ENCODE results near the gene RILPL1. TPM values are rescaled to one million over a fixed set of nuclear protein-coding genes. Genes with fewer than 3 reads are reported as not detected.

The RILPL1 gene
- total and polyA plus RNA-seq, 4 donors, result 4.6 to 33.3 (median 26.4) TPM

GRCh38 chr12:123421314-123421713 lies 112.2 kb downstream of the RILPL1 start:
- no CpG with 5 or more reads among the region's 2 CpGs for WGBS (ENCODE audit: insufficient coverage)
- no peak overlapping the region for H3K27ac ChIP-seq (ENCODE audit: low read depth, low read length)
- no peaks in the 10 kb centered on the region for H3K9me3 ChIP-seq (ENCODE audit: control insufficient read depth, insufficient read depth, low read length)
- H3K36me3 ChIP-seq (ENCODE audit: control insufficient read depth, insufficient read depth, low read length), result peaks cover 15% of the 10 kb centered on the region
- no peaks in the 10 kb centered on the region for H3K4me1 ChIP-seq (ENCODE audit: control insufficient read depth, insufficient read depth, low read length)
- DNase-seq (ENCODE audit: low read depth in 4 of 6, low spot score in 6 of 6), result no peak
- H3K4me3 ChIP-seq (ENCODE audit: low read depth, low read length), result no peak overlapping the region
- no peaks in the 10 kb centered on the region for H3K27me3 ChIP-seq (ENCODE audit: control insufficient read depth, insufficient read depth, low read length)

Small RNA genes lying within 50 kb of the gene (small RNA-seq; reads per million reads assigned to genes)
- not detected for gene AC145423.2 (ENCODE audit: low replicate concordance)
- not detected for gene MIR3908 (ENCODE audit: low replicate concordance)

Other genes starting within 250 kb of the RILPL1 start
- gene SBNO1, start 168.9 kb downstream of the RILPL1 start, total RNA-seq, result 10 to 100 TPM; 25.3 to 28.0 TPM
- 10 to 100 TPM; 15.0 to 21.6 TPM for gene SBNO1, start 168.9 kb downstream of the RILPL1 start, polyA plus RNA-seq (ENCODE audit: insufficient read length in 2 of 2)
- 10 to 100 TPM; 28.0 to 41.2 TPM for gene KMT5A, start 149.6 kb downstream of the RILPL1 start, total RNA-seq
- gene KMT5A, start 149.6 kb downstream of the RILPL1 start, polyA plus RNA-seq (ENCODE audit: insufficient read length in 2 of 2), result 10 to 100 TPM; 41.3 to 41.9 TPM
- 1 to 10 TPM; 1.7 to 2.9 TPM for gene RILPL2, start 97.0 kb downstream of the RILPL1 start, total RNA-seq
- gene RILPL2, start 97.0 kb downstream of the RILPL1 start, polyA plus RNA-seq (ENCODE audit: insufficient read length in 2 of 2), result 1 to 10 TPM; 2.0 to 2.4 TPM
- gene SNRNP35, start 75.6 kb downstream of the RILPL1 start, total RNA-seq, result 10 to 100 TPM; 15.3 to 35.5 TPM
- gene SNRNP35, start 75.6 kb downstream of the RILPL1 start, polyA plus RNA-seq (ENCODE audit: insufficient read length in 2 of 2), result 10 to 100 TPM; 39.0 to 46.4 TPM
- 100 to 1,000 TPM; 153 to 232 TPM for gene TMED2, start 50.8 kb upstream of the RILPL1 start, total RNA-seq
- gene TMED2, start 50.8 kb upstream of the RILPL1 start, polyA plus RNA-seq (ENCODE audit: insufficient read length in 2 of 2), result 100 to 1,000 TPM; 120 to 126 TPM
- 10 to 100 TPM; 19.5 to 32.3 TPM for gene DDX55, start 68.4 kb upstream of the RILPL1 start, total RNA-seq
- 10 to 100 TPM; 24.8 to 35.2 TPM for gene DDX55, start 68.4 kb upstream of the RILPL1 start, polyA plus RNA-seq (ENCODE audit: insufficient read length in 2 of 2)
- 10 to 100 TPM; 24.5 to 40.2 TPM for gene EIF2B1, start 100.0 kb upstream of the RILPL1 start, total RNA-seq
- gene EIF2B1, start 100.0 kb upstream of the RILPL1 start, polyA plus RNA-seq (ENCODE audit: insufficient read length in 2 of 2), result 10 to 100 TPM; 58.6 to 60.1 TPM
- 10 to 100 TPM; 31.6 to 36.1 TPM for gene GTF2H3, start 100.1 kb upstream of the RILPL1 start, total RNA-seq
- 10 to 100 TPM; 29.9 to 31.1 TPM for gene GTF2H3, start 100.1 kb upstream of the RILPL1 start, polyA plus RNA-seq (ENCODE audit: insufficient read length in 2 of 2)
- gene TCTN2, start 137.4 kb upstream of the RILPL1 start, total RNA-seq, result 10 to 100 TPM; 14.0 to 26.2 TPM
- gene TCTN2, start 137.4 kb upstream of the RILPL1 start, polyA plus RNA-seq (ENCODE audit: insufficient read length in 2 of 2), result 10 to 100 TPM; 17.0 to 22.3 TPM
- gene ATP6V0A2, start 178.6 kb upstream of the RILPL1 start, total RNA-seq, result 10 to 100 TPM; 26.8 to 39.0 TPM
- gene ATP6V0A2, start 178.6 kb upstream of the RILPL1 start, polyA plus RNA-seq (ENCODE audit: insufficient read length in 2 of 2), result 10 to 100 TPM; 33.8 to 41.8 TPM
- 1 to 10 TPM; 4.5 to 6.9 TPM for gene DNAH10, start 228.6 kb upstream of the RILPL1 start, total RNA-seq
- gene DNAH10, start 228.6 kb upstream of the RILPL1 start, polyA plus RNA-seq (ENCODE audit: insufficient read length in 2 of 2), result 10 to 100 TPM; 15.9 to 18.1 TPM